IMR-90 (cell line): ENCODE results near the gene SYT5. TPM values are rescaled to one million over a fixed set of nuclear protein-coding genes. Genes with fewer than 3 reads are reported as not detected.

Experiments
- ATAC-seq: fragments of 200-7000 bp; cut with Tn5 transposase; 2 replicates; pipeline ENCODE4 v1.9.1; 2020; ENCODE audit warnings: low read depth, mild to moderate bottlenecking, moderate library complexity
- BruUV-seq: library from RNA; stranded (reverse); fragments of 400-500 nt; replicated peaks from 2 replicates; lab custom pipeline; 2021; lab: Mats Ljungman, UMichigan
- CTCF ChIA-PET: fragments of 300-600 bp; formaldehyde crosslinking; extraction: SDS; loops from one replicate; lab custom pipeline; 2021; ENCODE audit warnings: antibody characterized with exemption; lab: Yijun Ruan, JAX
- POLR2A ChIA-PET: fragments of 300-600 bp; sonication (Branson Sonifier 250); formaldehyde crosslinking; loops from one replicate; lab custom pipeline; 2022; ENCODE audit warnings: antibody characterized with exemption; ENCODE audit not compliant: unreplicated experiment; lab: Charles Lee
- DNase-seq: peaks from one replicate; pipeline ENCODE4 v3.0.0; 2013
- H2AFZ ChIP-seq: replicated peaks from 2 replicates; pipeline ENCODE3; 2013; ENCODE audit warnings: low read length, mild to moderate bottlenecking; ENCODE audit not compliant: poor library complexity
- H2AK5ac ChIP-seq: 2 replicates; pipeline ENCODE4 v1.6.1; 2013; ENCODE audit warnings: low read depth, low read length, inconsistent platforms
- H2AK9ac ChIP-seq: replicated peaks from 2 replicates; pipeline ENCODE3; 2013; ENCODE audit warnings: mild to moderate bottlenecking, low read depth, low read length, moderate library complexity; ENCODE audit not compliant: poor library complexity
- H2BK120ac ChIP-seq: 2 replicates; pipeline ENCODE4 v1.6.1; 2013; ENCODE audit warnings: low read depth, low read length, inconsistent platforms
- H2BK15ac ChIP-seq: 3 replicates; pipeline ENCODE4 v1.6.1; 2013; ENCODE audit warnings: low read depth, low read length, inconsistent platforms
- H2BK20ac ChIP-seq: 2 replicates; pipeline ENCODE4 v1.6.1; 2013; ENCODE audit warnings: low read depth, mild to moderate bottlenecking, inconsistent platforms, low read length, moderate library complexity
- H2BK5ac ChIP-seq: 2 replicates; pipeline ENCODE4 v1.6.1; 2013; ENCODE audit warnings: mild to moderate bottlenecking, low read depth, low read length, inconsistent platforms; ENCODE audit not compliant: poor library complexity, severe bottlenecking
- H3K14ac ChIP-seq: replicated peaks from 2 replicates; pipeline ENCODE4 v1.6.1; 2013; ENCODE audit warnings: low read depth, low read length, inconsistent platforms
- H3K18ac ChIP-seq: 2 replicates; pipeline ENCODE4 v1.6.1; 2013; ENCODE audit warnings: low read depth, low read length, control low read depth
- H3K23ac ChIP-seq: 2 replicates; pipeline ENCODE4 v1.6.1; 2013; ENCODE audit warnings: low read depth, low read length, inconsistent platforms
- H3K27ac ChIP-seq: 2 replicates; pipeline ENCODE4 v1.5.1; 2013; ENCODE audit warnings: mild to moderate bottlenecking, control low read depth, low read length; ENCODE audit not compliant: insufficient read depth
- H3K27me3 ChIP-seq: 2 replicates; pipeline ENCODE4 v1.6.1; 2013; ENCODE audit warnings: low read length; ENCODE audit not compliant: control insufficient read depth, insufficient read depth
- H3K36me3 ChIP-seq: 2 replicates; pipeline ENCODE4 v1.6.1; 2013; ENCODE audit warnings: low read length, mixed read lengths; ENCODE audit not compliant: control insufficient read depth, insufficient read depth
- H3K4ac ChIP-seq: 2 replicates; pipeline ENCODE4 v1.6.1; 2013; ENCODE audit warnings: low read depth, low read length, inconsistent platforms
- H3K4me1 ChIP-seq: 2 replicates; pipeline ENCODE4 v1.6.1; 2013; ENCODE audit warnings: low read length, mixed read lengths; ENCODE audit not compliant: control insufficient read depth, insufficient read depth
- H3K4me2 ChIP-seq: 2 replicates; pipeline ENCODE4 v1.6.1; 2013; ENCODE audit warnings: low read depth, mild to moderate bottlenecking, control low read depth, low read length, moderate library complexity
- H3K4me3 ChIP-seq: 2 replicates; pipeline ENCODE4 v1.5.1; 2013; ENCODE audit warnings: low read depth, mild to moderate bottlenecking, control low read depth, low read length, moderate library complexity; ENCODE audit not compliant: insufficient read depth
- H3K56ac ChIP-seq: 2 replicates; pipeline ENCODE4 v1.6.1; 2013; ENCODE audit warnings: low read length, inconsistent platforms; ENCODE audit not compliant: insufficient read depth; ENCODE audit errors: extremely low read depth
- H3K79me1 ChIP-seq, 2 experiments: 2 replicates each; pipeline ENCODE4 v1.6.1; 2013; ENCODE audit warnings: low read length in 2 of 2, inconsistent platforms in 1 of 2, low read depth in 1 of 2
- H3K9ac ChIP-seq: 2 replicates; pipeline ENCODE4 v1.6.1; 2013; ENCODE audit warnings: low read depth, low read length, control low read depth
- H3K9me1 ChIP-seq: 2 replicates; pipeline ENCODE4 v1.6.1; 2013; ENCODE audit warnings: low read length, inconsistent platforms; ENCODE audit not compliant: insufficient read depth
- H3K9me3 ChIP-seq: 2 replicates; pipeline ENCODE4 v1.6.1; 2013; ENCODE audit warnings: low read length; ENCODE audit not compliant: control insufficient read depth, insufficient read depth
- H4K20me1 ChIP-seq: 2 replicates; pipeline ENCODE4 v1.6.1; 2013; ENCODE audit warnings: low read length, inconsistent platforms; ENCODE audit not compliant: insufficient read depth
- H4K5ac ChIP-seq: 2 replicates; pipeline ENCODE4 v1.6.1; 2013; ENCODE audit warnings: mild to moderate bottlenecking, low read depth, low read length, control low read depth
- H4K8ac ChIP-seq, 2 experiments: 2 replicates each; pipeline ENCODE4 v1.6.1; 2013; ENCODE audit warnings: low read depth in 2 of 2, low read length in 2 of 2, control low read depth in 1 of 2, inconsistent platforms in 1 of 2
- H4K91ac ChIP-seq: 2 replicates; pipeline ENCODE4 v1.6.1; 2013; ENCODE audit warnings: low read depth, low read length, inconsistent platforms; ENCODE audit not compliant: insufficient read depth
- BHLHE40 ChIP-seq: fragments of 150-350 bp; IDR thresholded peaks from 2 replicates; pipeline ENCODE4 v1.6.1; 2016; ENCODE audit warnings: mild to moderate bottlenecking, low read depth, low read length
- CHD1 ChIP-seq: IDR thresholded peaks from 2 replicates; pipeline ENCODE4 v1.6.1; 2012; ENCODE audit warnings: low read depth, low read length, improper control_type of control experiment
- FOS ChIP-seq: fragments of 150-350 bp; IDR thresholded peaks from 2 replicates; pipeline ENCODE4 v1.6.1; 2016; ENCODE audit warnings: low read depth, low read length
- MAFK ChIP-seq: IDR thresholded peaks from 2 replicates; pipeline ENCODE4 v1.6.1; 2012; ENCODE audit warnings: low read depth, low read length, improper control_type of control experiment
- MAZ ChIP-seq: IDR thresholded peaks from 2 replicates; pipeline ENCODE4 v1.6.1; 2012; ENCODE audit warnings: low read depth, mild to moderate bottlenecking, low read length, improper control_type of control experiment, moderate library complexity, borderline replicate concordance
- RCOR1 ChIP-seq: IDR thresholded peaks from 2 replicates; pipeline ENCODE4 v1.6.1; 2012; ENCODE audit warnings: mild to moderate bottlenecking, low read length, improper control_type of control experiment; ENCODE audit not compliant: insufficient replicate concordance
- RFX5 ChIP-seq: IDR thresholded peaks from 2 replicates; pipeline ENCODE4 v1.8.0; 2012; ENCODE audit warnings: low read depth, mild to moderate bottlenecking, low read length, moderate library complexity
- SMC3 ChIP-seq: fragments of 150-350 bp; IDR thresholded peaks from 2 replicates; pipeline ENCODE4 v1.6.1; 2016; ENCODE audit warnings: low read depth, mild to moderate bottlenecking, antibody characterized with exemption, low read length, moderate library complexity
- WGBS, 2 experiments: methylation state at CpG; one replicate each; pipeline versions ENCODE4 v1.1.5 to v1.1.7; 2013; ENCODE audit warnings: missing lambda C conversion rate in 2 of 2; ENCODE audit not compliant: insufficient read length in 1 of 2; ENCODE audit errors: extremely low coverage in 2 of 2; 5-methylcytosine and 5-hydroxymethylcytosine counted together
- dilution Hi-C: fragments of 300-500 bp; cut with HindIII; formaldehyde crosslinking; loops from one replicate; pipeline ENCODE4 v1.14.3; 2018; ENCODE audit warnings: low sequenced_read_pairs; ENCODE audit not compliant: unreplicated experiment
- in situ Hi-C: fragments of 300-500 bp; cut with MboI; formaldehyde crosslinking; loops from 3 replicates; pipeline ENCODE4 v1.14.3; 2019; ENCODE audit warnings: low sequenced_read_pairs, inconsistent platforms, mixed read lengths
- intact Hi-C: fragments of 100-400 bp; cut with micrococcal nuclease; formaldehyde crosslinking; loops from 2 replicates; pipeline ENCODE4 v1.10.0; 2022
- polyA plus RNA-seq, 3 experiments: library from polyadenylated mRNA; depleted of rRNA; stranded (reverse); fragments of >200 nt; gene quantifications; 2 replicates each; pipeline ENCODE4 v1.2.3, GENCODE V29; 2012; ENCODE audit warnings: low replicate concordance in 1 of 3
- total RNA-seq: library from RNA; depleted of rRNA; stranded (reverse); fragments of >200 nt; gene quantifications from 2 replicates; pipeline ENCODE4 v1.2.3, GENCODE V29; 2012
- TF ChIP-seq, protein P1 (sequence below): conservative IDR thresholded peaks from 2 replicates; pipeline ENCODE4 v1.5.1; 2012; ENCODE audit warnings: mild to moderate bottlenecking, low read depth, low read length, improper control_type of control experiment

The SYT5 gene
- total and polyA plus RNA-seq, 2 of the 4 experiments (the other 2 are of a cell fraction) = under 0.01 to 0.15 TPM

DNA sequence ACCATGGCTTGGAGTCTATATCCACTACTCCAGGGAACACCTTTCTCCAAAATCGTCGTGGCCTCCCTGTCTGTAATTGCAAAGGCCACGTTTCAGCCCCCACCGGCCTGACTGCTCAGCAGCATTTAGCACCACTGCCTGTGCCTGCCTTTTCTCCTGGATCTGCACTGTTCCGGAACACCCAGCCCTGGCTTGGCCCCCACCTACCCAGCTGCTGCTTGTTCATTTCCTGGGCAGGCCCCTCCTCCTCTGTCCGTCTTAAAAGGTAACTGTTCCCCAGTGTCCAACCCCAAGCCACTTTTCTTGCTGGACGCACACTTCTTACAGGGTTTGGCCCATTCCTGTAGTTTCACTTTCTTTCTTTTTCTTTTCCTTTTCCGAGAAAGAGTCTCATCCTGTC, 8.5 kb upstream of the SYT5 start:
- no peaks in the 10 kb centered on the region for H3K36me3 ChIP-seq
- H3K27ac ChIP-seq = no peak overlapping the region
- H2BK20ac ChIP-seq = no peak overlapping the region
- H3K56ac ChIP-seq = no peak overlapping the region
- H3K27me3 ChIP-seq = peaks cover 12% of the 10 kb centered on the region
- ATAC-seq (no peak), DNase-seq (no peak)
- no peak overlapping the region for H3K23ac ChIP-seq
- POLR2A ChIA-PET = no interaction called here
- no peak overlapping the region for H2BK120ac ChIP-seq
- H2AK9ac ChIP-seq = no peak overlapping the region
- no peaks in the 10 kb centered on the region for H3K79me1 ChIP-seq
- H3K9me1 ChIP-seq = peaks cover 3% of the 10 kb centered on the region; the same call in 1 of the 2 replicates
- 86% methylated on average over 7 of the region's 8 CpGs; no CpG with 5 or more reads in 1 of the 2 experiments for WGBS, 2 experiments
- no peak overlapping the region for H4K8ac ChIP-seq
- no TSS peak for BruUV-seq
- CTCF ChIA-PET = no interaction called here
- intact Hi-C loops (no loop called here), dilution Hi-C loops (no loop called here), in situ Hi-C loops (no loop called here)
- H3K9me3 ChIP-seq = no peaks in the 10 kb centered on the region
- TF ChIP-seq FOS (no peak), BHLHE40 (no peak), MAFK (no peak), MAZ (no peak), CHD1 (no peak), RCOR1 (no peak), SMC3 (no peak), RFX5 (no peak)
- TF ChIP-seq, protein P1, sequence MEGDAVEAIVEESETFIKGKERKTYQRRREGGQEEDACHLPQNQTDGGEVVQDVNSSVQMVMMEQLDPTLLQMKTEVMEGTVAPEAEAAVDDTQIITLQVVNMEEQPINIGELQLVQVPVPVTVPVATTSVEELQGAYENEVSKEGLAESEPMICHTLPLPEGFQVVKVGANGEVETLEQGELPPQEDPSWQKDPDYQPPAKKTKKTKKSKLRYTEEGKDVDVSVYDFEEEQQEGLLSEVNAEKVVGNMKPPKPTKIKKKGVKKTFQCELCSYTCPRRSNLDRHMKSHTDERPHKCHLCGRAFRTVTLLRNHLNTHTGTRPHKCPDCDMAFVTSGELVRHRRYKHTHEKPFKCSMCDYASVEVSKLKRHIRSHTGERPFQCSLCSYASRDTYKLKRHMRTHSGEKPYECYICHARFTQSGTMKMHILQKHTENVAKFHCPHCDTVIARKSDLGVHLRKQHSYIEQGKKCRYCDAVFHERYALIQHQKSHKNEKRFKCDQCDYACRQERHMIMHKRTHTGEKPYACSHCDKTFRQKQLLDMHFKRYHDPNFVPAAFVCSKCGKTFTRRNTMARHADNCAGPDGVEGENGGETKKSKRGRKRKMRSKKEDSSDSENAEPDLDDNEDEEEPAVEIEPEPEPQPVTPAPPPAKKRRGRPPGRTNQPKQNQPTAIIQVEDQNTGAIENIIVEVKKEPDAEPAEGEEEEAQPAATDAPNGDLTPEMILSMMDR = no peak
- H3K18ac ChIP-seq = no peak overlapping the region
- H4K20me1 ChIP-seq = no peaks in the 10 kb centered on the region
- H2BK15ac ChIP-seq = no peak overlapping the region
- H2BK5ac ChIP-seq = no peak overlapping the region
- no peaks in the 10 kb centered on the region for H3K4me1 ChIP-seq
- no peak overlapping the region for H4K91ac ChIP-seq
- no peak overlapping the region for H3K9ac ChIP-seq
- H3K14ac ChIP-seq = no peak overlapping the region
- H3K4ac ChIP-seq = no peak overlapping the region
- no peak overlapping the region for H3K4me2 ChIP-seq
- no peak overlapping the region for H4K5ac ChIP-seq
- no peak overlapping the region for H3K4me3 ChIP-seq
- H2AK5ac ChIP-seq = no peak overlapping the region
- no peak overlapping the region for H2AFZ ChIP-seq
